Activated CD4-positive, alpha-beta T cell treated with anti-CD3 and anti-CD28 coated beads, Interleukin-2, amount 10 ng/mL, durations not matched to agents 24 days and 14 days (primary cell): ENCODE data around the gene CARD8. TPM values are rescaled to one million over a fixed set of nuclear protein-coding genes. Genes with fewer than 3 reads are reported as not detected.

Experiments
- DNase-seq: peaks from one replicate; pipeline ENCODE4 v3.0.0; 2022
- H3K27ac Mint-ChIP-seq: one replicate; pipeline ENCODE4 v1.8.0; 2022; ENCODE audit warnings: mild to moderate bottlenecking, mixed read lengths
- H3K27me3 Mint-ChIP-seq: one replicate; pipeline ENCODE4 v1.8.0; 2022; ENCODE audit warnings: mixed read lengths
- H3K36me3 Mint-ChIP-seq: one replicate; pipeline ENCODE4 v1.8.0; 2022; ENCODE audit warnings: low read depth, mild to moderate bottlenecking, mixed read lengths
- H3K4me1 Mint-ChIP-seq: one replicate; pipeline ENCODE4 v1.8.0; 2021; ENCODE audit warnings: mixed read lengths
- H3K4me3 Mint-ChIP-seq: one replicate; pipeline ENCODE4 v1.8.0; 2022; ENCODE audit warnings: mild to moderate bottlenecking, moderate library complexity, mixed read lengths
- H3K9me3 Mint-ChIP-seq: one replicate; pipeline ENCODE4 v1.8.0; 2021; ENCODE audit warnings: mixed read lengths
- intact Hi-C: fragments of 100-400 bp; cut with micrococcal nuclease; formaldehyde crosslinking; loops from one replicate; pipeline ENCODE4 v1.15.1; 2023
- total RNA-seq: library from RNA; stranded (reverse); gene quantifications from 2 replicates; pipeline ENCODE4 v1.2.3, GENCODE V29; 2022

CARD8 gene
- total RNA-seq, 1 donor from 2014 or later: 127 TPM

DNA sequence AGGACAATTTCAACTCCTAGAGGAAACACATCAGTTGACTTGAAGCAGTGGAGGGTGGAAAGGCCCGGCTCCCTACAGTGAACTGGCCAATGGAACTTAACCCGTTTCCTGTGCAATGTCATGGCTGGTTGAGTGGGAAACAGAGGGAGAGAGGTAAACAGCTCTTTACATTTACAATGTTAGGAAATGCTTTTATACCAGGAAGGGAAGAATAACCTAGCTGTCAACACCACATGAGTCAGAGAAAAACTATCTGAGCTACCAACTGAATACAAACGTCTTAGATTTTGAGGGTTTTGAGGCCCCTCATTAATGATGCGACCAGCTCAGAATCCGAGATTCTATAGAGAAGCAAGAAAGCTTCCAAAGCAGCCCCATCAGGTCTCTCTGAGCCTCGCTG is 36.7 kb downstream of the CARD8 start:
- H3K27me3 Mint-ChIP-seq: no peaks in the 10 kb centered on the region
- H3K9me3 Mint-ChIP-seq: no peaks in the 10 kb centered on the region
- H3K36me3 Mint-ChIP-seq: peaks cover 68% of the 10 kb centered on the region
- no peak overlapping the region for H3K4me3 Mint-ChIP-seq
- H3K27ac Mint-ChIP-seq: no peak overlapping the region
- no peaks in the 10 kb centered on the region for H3K4me1 Mint-ChIP-seq
- intact Hi-C loops: no loop called here
- DNase-seq: no peak

DNA sequence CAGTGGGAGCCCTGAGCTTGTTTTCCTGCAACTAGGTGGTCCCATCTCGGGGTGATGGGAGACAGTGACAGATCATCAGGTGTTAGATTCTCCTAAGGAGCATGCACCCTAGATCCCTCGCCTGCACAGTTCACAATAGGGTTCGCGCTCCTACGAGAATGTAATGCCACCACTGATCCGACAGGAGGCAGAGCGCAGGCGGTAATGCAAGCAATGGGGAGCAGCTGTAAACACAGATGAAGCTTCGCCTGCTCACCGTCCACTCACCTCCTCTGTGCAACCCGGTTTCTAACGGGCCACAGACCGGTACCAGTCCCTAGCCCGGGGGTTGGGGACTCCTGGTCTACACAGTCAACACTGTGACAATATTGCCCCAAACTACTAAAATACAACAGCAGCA is 38.8 kb downstream of the CARD8 start:
- H3K4me1 Mint-ChIP-seq: no peaks in the 10 kb centered on the region
- H3K9me3 Mint-ChIP-seq: no peaks in the 10 kb centered on the region

DNA sequence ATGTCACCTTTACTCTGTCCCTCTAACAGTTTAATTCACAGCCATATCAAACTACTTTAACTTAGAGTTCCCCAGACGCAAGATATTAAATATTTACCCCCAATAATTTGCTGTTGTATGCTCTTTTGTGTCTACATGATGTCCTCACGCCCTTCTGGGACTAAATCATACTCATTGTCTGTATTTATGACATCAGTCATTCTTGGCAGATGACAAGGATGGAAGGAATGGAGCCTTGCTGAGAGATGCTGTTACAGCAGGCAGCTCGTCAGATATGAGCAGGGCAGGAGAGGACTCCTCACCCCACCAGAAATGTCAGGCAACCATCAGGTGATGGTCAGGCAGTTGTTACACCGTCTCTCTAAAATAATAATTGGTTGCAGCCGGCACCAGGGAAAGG is 41.8 kb downstream of the CARD8 start:
- intact Hi-C loops: no loop called here
- Mint-ChIP-seq H3K27ac (no peak overlapping the region), H3K9me3 (no peaks in the 10 kb centered on the region), H3K36me3 (peaks cover 66% of the 10 kb centered on the region), H3K4me3 (no peak overlapping the region), H3K27me3 (no peaks in the 10 kb centered on the region), H3K4me1 (peaks cover 2% of the 10 kb centered on the region)
- no peak for DNase-seq

More for the DNA sequence above, 38.8 kb downstream of the CARD8 start:
- Mint-ChIP-seq H3K27ac (no peak overlapping the region), H3K36me3 (peaks cover 71% of the 10 kb centered on the region), H3K27me3 (no peaks in the 10 kb centered on the region), H3K4me3 (no peak overlapping the region)
- no peak for DNase-seq
- intact Hi-C loops: no loop called here

DNA sequence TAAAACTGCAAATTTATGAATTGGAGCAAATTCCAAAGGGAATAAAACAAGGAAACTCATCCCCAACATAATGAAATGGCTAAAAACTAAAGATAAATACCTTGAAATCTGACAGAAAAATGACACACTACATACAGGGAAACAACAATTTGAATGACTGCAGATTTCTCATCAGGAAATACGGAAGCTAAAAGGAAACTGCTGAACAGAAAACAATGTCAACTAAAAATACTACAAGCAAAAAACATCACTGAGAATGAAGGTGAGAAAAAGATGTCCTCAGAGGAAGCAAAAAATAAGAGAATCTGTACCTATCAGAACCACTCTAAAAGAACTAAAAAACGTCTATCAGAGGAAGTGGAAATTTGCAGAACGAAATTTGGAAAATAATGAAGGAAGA is 45.7 kb downstream of the CARD8 start:
- Mint-ChIP-seq H3K36me3 (peaks cover 45% of the 10 kb centered on the region), H3K27me3 (no peaks in the 10 kb centered on the region), H3K4me3 (no peak overlapping the region), H3K27ac (no peak overlapping the region), H3K4me1 (peaks cover 13% of the 10 kb centered on the region), H3K9me3 (no peaks in the 10 kb centered on the region)
- DNase-seq: no peak
- intact Hi-C loops: no loop called here

DNA sequence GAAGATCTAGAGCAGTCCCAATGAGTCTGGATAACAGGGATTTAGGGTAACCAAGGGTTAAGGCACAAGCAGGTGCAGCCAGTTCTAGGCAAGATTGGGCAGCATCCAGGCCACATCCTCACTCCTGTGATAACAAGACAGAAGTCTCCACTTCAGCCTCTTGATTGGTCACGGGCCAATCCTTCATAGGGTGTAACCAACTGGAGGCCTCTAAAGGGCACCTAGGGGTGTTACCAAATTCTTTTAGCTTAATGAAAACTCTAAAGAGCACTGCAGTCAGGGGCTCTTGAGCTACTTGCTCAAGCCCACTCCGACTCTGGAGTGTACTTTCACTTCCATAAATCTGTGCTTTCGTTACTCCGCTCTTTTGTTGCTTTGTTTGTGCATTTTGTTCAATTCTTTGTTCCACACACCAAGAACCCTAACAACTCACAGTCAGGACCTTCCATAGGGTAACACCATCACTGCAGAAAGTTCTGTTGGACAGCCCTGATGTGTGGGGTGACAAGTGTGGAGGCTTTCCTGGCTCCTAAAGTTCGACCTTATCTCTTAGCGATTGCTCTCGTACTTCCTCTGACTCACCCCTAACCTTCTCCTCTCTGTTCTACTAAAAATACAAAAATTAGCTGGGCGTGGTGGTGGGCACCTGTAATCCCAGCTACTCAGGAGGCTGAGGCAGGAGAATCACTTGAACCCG is 49.2 kb downstream of the CARD8 start:
- H3K27ac Mint-ChIP-seq: peak overlapping the region; percentile 60
- intact Hi-C loops: no loop called here

DNA sequence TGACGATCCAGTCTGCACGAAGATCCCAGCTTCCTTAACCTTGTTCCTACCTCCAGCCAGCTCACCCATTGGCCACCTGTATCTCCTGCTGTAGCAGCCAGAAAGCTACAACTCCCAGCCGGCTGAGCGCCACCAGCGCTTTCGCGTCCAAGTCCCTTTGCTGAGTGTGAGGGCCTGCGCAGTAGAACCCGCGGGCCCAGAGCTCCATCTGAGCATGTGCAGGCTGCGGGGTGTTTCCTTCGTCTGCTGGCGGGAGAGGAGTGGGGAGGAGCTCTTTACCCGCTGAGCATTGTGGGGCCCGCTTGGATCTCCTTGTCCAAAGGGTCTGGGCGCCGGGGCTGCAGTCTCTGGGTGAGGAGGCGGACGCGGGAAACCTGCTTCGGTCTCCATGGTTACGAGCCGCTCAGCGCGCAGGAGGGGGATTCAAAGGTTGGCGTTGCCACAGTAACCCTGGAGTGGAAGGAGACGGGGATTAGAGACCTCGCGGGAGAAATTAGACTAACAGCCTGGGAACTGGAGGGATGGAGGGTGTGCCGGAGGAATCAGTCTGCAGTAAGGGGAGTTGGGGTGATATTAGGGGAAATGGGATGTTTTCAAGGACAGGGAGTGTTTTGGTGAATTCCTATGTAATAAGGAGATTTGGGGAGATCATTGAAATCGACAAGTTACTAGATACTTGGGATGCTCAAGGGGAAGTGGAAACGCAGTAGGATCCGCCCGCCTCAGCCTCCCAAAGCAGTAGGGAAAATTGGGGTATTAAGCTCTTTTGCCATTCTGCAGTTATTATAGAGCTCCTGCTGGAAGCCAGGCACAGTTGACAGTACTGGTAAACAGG is 51.7 kb downstream of the CARD8 start:
- H3K27ac Mint-ChIP-seq: no peak overlapping the region
- H3K36me3 Mint-ChIP-seq: peaks cover 11% of the 10 kb centered on the region
- H3K4me3 Mint-ChIP-seq: no peak overlapping the region
- peaks cover 14% of the 10 kb centered on the region for H3K4me1 Mint-ChIP-seq
- intact Hi-C loops: loop anchor here (1.0 kb wide), 2 partner anchors 34 to 56 kb away; partner anchors contain the start of genes LIG1 and ZSWIM9
- peak; percentile 98 for DNase-seq
- H3K9me3 Mint-ChIP-seq: no peaks in the 10 kb centered on the region
- H3K27me3 Mint-ChIP-seq: no peaks in the 10 kb centered on the region

More for the DNA sequence above, 49.2 kb downstream of the CARD8 start:
- Mint-ChIP-seq H3K4me3 (no peak overlapping the region), H3K36me3 (peaks cover 26% of the 10 kb centered on the region), H3K27me3 (no peaks in the 10 kb centered on the region), H3K4me1 (peaks cover 16% of the 10 kb centered on the region), H3K9me3 (no peaks in the 10 kb centered on the region)
- no peak for DNase-seq

DNA sequence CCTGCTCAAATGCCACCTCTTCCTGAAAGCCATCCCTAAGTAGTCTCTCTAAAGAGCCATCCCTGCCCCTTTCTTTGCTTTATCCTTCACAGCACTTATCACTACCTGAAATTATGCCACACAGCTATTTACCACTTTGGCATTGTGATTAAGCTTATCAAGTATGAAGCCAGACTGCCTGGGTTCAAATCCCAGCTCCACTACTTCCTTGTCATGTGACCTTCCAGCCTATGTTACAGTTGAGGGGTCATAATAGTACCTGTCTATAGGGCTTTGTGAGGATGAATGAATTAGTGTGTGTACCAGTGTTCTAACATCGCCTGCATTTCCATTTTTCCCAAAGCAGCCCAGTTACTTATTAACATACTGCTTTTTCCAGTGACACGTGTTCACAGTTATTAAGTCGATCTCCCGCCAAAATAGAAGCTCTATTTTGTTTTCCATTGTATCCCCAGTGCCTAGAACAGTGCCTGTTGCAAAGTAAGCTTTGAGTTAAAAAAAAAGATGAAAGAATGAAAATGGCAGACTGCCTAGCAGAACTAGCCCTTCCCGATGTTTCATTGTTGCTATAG is 52.4 kb downstream of the CARD8 start:
- intact Hi-C loops: no loop called here
- Mint-ChIP-seq H3K27me3 (no peaks in the 10 kb centered on the region), H3K36me3 (peaks cover 10% of the 10 kb centered on the region), H3K27ac (no peak overlapping the region), H3K4me1 (peaks cover 13% of the 10 kb centered on the region), H3K4me3 (no peak overlapping the region), H3K9me3 (no peaks in the 10 kb centered on the region)
- peak; percentile 65 for DNase-seq

DNA sequence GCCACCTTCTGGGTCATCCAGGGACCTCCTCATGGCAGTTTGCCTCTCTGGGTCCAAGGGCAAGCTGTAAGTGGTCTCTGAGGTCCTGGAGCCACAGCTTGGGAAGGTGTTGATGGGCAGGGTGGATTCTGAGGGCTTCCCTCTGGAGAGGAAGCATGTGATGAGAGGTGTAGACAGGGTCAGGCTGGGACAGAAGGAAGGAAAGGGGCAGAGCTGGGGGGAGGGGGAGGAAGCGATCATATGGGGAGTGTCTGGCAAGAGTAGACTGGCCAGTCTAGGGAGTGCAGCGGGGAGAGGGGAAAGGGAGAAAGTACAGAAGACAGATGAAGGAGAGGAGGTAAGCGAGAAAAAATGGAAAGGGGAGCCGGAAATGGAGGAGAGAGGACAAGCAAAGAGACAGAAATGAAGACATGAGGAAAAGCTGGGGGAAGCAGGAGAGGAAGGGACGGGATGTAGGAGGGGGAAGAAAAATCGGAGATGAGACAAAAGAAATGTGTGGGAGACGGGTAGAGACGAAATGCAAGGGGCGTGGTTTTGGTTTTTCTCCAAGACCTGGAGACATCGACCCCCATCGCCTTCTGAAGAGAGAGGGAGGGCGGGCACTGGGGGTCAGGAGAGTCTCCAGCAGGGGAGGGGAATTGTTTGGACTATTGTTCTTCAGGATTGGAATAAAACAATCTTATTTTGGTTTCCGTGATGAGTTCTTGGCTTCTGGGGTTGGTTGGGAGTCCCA is 58.6 kb downstream of the CARD8 start:
- Mint-ChIP-seq H3K27ac (peak overlapping the region; percentile 14), H3K4me1 (peaks cover 5% of the 10 kb centered on the region), H3K36me3 (peaks cover 3% of the 10 kb centered on the region), H3K27me3 (no peaks in the 10 kb centered on the region), H3K9me3 (no peaks in the 10 kb centered on the region), H3K4me3 (no peak overlapping the region)
- no peak for DNase-seq
- intact Hi-C loops: no loop called here

DNA sequence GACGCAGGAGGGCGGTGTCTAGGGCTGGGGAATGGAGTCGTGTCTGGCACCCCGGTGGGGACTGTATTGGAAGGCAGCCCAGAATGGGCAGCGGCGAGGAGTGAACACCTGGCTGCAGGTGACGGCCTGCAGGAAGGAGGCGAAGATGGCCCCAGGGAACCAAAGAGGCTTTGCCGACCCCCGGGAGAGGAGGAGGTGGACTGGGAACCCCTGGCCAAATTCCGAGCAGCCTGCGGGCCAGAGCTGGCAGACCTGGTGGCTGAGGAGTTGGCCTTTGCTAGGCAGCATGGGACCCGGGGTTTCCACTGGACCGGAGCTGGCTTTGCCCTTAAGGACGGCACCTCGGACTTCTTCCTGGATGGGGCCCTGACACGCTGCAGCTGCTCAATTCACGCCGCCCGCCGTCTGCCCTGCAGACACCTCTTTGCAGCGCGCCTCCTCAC is 59.4 kb downstream of the CARD8 start:
- DNase-seq: no peak
- intact Hi-C loops: no loop called here
- Mint-ChIP-seq H3K27me3 (no peaks in the 10 kb centered on the region), H3K4me3 (no peak overlapping the region), H3K4me1 (peaks cover 2% of the 10 kb centered on the region), H3K9me3 (no peaks in the 10 kb centered on the region), H3K27ac (no peak overlapping the region), H3K36me3 (peaks cover 6% of the 10 kb centered on the region)

DNA sequence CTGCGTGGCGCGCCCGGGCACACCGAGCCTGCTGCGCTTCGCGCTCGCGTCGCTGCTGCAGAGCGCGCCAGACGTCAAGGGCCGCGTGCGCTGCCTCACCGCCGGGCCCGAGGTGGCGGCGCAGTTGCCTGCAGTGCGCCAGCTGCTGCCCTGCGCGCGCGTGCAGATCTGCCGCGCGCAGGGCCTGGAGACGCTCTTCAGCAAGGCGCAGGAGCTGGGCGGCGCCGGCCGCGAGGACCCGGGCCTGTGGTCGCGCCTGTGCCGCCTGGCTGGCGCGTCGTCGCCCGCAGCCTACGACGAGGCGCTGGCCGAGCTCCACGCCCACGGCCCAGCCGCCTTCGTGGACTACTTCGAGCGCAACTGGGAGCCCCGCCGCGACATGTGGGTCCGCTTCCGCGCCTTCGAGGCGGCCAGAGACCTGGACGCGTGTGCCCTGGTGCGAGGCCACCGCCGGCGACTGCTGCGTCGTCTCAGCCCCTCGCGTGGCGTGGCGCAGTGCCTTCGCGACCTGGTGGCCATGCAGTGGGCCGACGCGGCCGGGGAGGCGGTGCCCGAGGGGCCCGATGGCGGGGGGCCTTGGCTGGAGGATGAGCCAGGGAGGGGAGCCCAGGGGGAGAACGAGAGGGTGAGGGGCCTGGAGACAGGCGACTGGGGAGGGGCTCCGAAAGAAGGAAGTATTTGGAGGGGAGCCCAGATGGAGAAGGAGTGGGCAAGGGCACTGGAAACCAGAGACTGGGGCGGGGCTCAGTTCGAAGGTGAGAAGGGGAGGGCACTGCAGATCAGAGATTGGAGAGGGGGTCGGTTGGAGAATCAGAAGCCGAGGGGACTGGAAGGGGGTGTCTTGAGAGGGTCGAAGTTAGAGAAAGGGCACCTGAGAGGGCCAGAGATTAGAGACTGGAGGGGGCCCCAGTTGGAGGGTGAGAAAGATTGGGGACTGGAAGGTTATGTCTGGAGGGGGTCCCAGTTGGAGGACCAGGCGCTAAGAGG is 60.6 kb downstream of the CARD8 start:
- no peak for DNase-seq
- Mint-ChIP-seq H3K27ac (no peak overlapping the region), H3K4me1 (peaks cover 2% of the 10 kb centered on the region), H3K27me3 (no peaks in the 10 kb centered on the region), H3K4me3 (no peak overlapping the region), H3K36me3 (peaks cover 12% of the 10 kb centered on the region), H3K9me3 (no peaks in the 10 kb centered on the region)
- intact Hi-C loops: no loop called here

DNA sequence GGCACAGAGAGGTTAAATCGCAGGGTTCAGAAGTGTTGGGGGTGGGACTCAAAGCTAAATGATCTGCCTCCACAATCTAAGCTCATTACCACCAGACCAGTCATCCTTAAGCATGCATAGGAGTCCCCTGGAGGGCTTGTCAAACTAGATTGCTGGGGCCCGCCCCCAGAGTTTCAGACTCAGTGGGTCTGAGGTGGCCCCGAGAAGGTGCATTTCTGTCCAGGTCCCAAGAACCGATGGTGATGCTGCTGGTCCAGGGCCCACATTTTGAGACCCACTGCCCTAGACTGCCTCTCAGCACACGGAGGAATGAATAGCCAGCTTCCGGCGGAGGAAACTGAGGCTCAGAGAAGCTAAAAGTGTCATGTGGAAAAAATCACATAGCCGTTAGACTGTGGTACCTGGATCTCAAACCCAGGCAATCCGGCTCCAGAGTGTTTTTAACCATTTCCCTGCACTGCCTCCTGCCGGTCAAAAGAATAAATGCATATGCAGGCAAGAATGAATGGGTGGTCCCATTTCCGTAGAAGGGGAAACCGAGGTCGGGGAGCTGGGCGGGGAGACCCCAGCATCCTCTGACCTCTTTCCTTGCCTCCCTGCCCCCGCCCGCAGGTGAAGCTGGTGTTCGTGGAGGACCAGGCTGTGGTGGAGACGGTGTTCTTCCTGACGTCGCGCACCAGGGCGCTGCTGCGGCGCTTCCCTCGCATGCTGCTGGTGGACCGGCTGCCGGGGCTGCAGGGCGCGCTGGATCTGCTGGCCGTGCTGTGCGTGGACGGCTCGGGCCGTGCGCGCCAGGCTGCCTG is 61.5 kb downstream of the CARD8 start:
- peak; percentile 75 for DNase-seq
- Mint-ChIP-seq H3K27ac (no peak overlapping the region), H3K4me3 (no peak overlapping the region), H3K27me3 (no peaks in the 10 kb centered on the region), H3K4me1 (peaks cover 2% of the 10 kb centered on the region), H3K36me3 (peaks cover 17% of the 10 kb centered on the region), H3K9me3 (no peaks in the 10 kb centered on the region)
- intact Hi-C loops: no loop called here

DNA sequence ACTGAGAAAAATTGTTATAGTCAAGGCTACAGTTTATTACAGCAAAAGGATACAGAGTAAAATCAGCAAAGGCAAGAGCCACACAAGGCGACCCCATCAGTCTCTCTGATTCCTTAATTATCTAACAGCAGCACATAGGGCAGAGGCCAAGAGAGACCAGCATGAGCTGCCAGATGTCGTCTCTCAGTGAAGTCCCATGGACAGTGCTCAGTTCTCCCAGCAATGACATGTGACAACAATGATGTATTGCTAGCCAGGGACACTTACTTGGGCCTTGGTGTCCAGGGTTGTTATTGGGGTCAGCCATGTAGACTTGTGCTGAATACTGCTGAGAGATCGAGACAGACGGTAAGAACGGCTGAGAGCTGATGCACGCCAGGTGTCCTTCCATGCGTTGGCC is 63.0 kb downstream of the CARD8 start:
- no peaks in the 10 kb centered on the region for H3K27me3 Mint-ChIP-seq
- no peak overlapping the region for H3K27ac Mint-ChIP-seq
- H3K4me3 Mint-ChIP-seq: no peak overlapping the region
- intact Hi-C loops: no loop called here
- H3K9me3 Mint-ChIP-seq: no peaks in the 10 kb centered on the region
- H3K36me3 Mint-ChIP-seq: peaks cover 29% of the 10 kb centered on the region
- H3K4me1 Mint-ChIP-seq: peaks cover 2% of the 10 kb centered on the region
- no peak for DNase-seq
